Measurements from ENCODE around the gene EPN2.

The EPN2 gene

DNA sequence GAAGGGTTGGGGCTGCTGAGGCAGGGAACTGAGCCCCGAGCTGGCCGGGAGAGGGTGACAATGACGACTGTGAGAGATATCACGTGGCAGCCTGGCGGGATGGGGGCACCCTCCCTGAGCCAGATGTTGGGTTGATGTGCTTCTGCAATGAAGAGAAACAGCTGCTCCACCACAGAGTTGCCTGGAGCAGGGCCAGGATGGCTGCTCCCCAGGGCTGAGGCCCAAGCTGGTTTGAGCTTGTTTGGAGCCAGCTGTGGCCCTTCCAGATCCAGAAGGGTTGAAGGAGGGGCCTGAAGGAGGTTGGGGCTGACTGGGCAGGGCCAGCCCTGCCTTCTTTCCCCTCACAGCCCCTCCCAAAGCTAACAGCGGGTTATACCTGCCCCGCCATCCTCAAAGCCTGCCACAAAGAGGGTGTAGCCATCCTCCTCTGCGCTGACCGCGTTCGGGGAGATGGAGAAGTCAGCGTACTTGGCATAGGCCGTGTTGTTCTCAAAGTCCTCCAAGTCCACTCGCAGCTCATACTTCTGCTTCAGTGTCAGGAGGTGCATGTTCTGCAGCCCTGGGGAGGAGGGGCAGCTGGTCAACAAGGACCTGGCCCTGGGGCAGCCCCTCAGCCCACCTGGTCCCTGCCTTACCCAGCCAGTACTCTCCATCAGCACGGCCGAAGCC is 147.7 kb downstream of the EPN2 start:
- FAIRE-seq, result no peak

GRCh38 chr17:19385521-19385983 is 148.4 kb downstream of the EPN2 start:
- FAIRE-seq, result no peak
